ENCODE data around the gene LDLRAD3. TPM values are rescaled to one million over a fixed set of nuclear protein-coding genes. Genes with fewer than 3 reads are reported as not detected.

The LDLRAD3 gene
- total RNA-seq, 1 experiment from 2014 or later = not detected

DNA sequence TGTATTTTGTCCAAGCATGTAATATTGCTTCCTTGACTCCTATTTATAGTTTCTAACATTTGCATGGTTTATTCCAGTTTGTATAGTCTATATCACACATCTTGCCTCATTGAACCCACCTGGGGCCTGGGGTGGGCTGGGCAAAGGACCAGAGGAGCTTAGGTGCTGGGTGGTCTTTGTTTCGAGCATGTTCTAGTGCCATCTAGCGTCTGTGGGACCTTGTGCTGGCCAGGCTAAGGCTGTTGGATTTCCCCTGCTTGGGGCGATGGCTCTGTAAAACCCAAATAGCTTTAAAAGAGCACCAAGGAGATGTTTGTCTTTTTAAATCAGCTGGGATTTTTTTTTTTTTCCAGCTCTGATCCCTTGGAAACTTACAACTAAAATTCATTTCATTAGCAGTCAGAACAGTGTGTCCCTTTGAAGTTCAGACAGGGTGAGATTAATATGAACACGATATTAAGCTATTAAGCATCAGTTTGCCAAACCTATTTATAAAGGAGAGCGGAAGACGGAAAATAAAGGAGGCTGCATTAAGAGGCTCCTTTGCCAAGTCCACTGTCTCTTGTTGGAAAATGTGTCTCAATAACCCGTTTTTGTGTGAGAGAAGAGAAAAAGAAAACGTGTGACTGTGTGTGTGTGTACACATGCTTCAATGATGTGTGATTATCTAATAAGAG, 188.0 kb downstream of the LDLRAD3 start:
- Histone ChIP-seq H3K27me3 (ENCODE audit: low read length) (no peaks in the 10 kb centered on the region), H3K36me3 (ENCODE audit: insufficient read depth, low read length) (no peaks in the 10 kb centered on the region), H3K9me2 (replicated peaks; ENCODE audit: insufficient read depth, low read length) (no peaks in the 10 kb centered on the region), H3K4me3 (ENCODE audit: low read length) (no peak overlapping the region), H3K27ac (ENCODE audit: low read length) (no peak overlapping the region), H3K79me2 (ENCODE audit: low read length) (no peaks in the 10 kb centered on the region), H2AFZ (ENCODE audit: low read length) (no peak overlapping the region), H4K20me1 (ENCODE audit: insufficient read depth, low read depth, low read length) (no peaks in the 10 kb centered on the region), H3K9me3 (ENCODE audit: low read length) (no peaks in the 10 kb centered on the region), H3K9ac (ENCODE audit: low read length) (no peak overlapping the region), H3K4me2 (ENCODE audit: low read depth, low read length, poor library complexity, severe bottlenecking) (peak overlapping the region; percentile 30), H3K4me1 (ENCODE audit: low read length) (peaks cover 14% of the 10 kb centered on the region)
- peak; percentile 77 for DNase-seq

GRCh38 chr11:36132940-36133339, 189.1 kb downstream of the LDLRAD3 start:
- Histone ChIP-seq H3K27ac (ENCODE audit: low read length) (no peak overlapping the region), H3K4me2 (ENCODE audit: low read depth, low read length, poor library complexity, severe bottlenecking) (no peak overlapping the region), H3K9me3 (ENCODE audit: low read length) (no peaks in the 10 kb centered on the region), H3K36me3 (ENCODE audit: insufficient read depth, low read length) (no peaks in the 10 kb centered on the region), H3K9ac (ENCODE audit: low read length) (no peak overlapping the region), H3K4me3 (ENCODE audit: low read length) (no peak overlapping the region), H2AFZ (ENCODE audit: low read length) (no peak overlapping the region), H3K27me3 (ENCODE audit: low read length) (no peaks in the 10 kb centered on the region), H4K20me1 (ENCODE audit: insufficient read depth, low read depth, low read length) (no peaks in the 10 kb centered on the region), H3K9me2 (replicated peaks; ENCODE audit: insufficient read depth, low read length) (no peaks in the 10 kb centered on the region), H3K79me2 (ENCODE audit: low read length) (no peaks in the 10 kb centered on the region), H3K4me1 (ENCODE audit: low read length) (peaks cover 14% of the 10 kb centered on the region)
- DNase-seq = no peak

GRCh38 chr11:36135076-36135475, 191.2 kb downstream of the LDLRAD3 start:
- DNase-seq = no peak
- H4K20me1 ChIP-seq (ENCODE audit: insufficient read depth, low read depth, low read length) = no peaks in the 10 kb centered on the region
- H3K4me2 ChIP-seq (ENCODE audit: low read depth, low read length, poor library complexity, severe bottlenecking) = no peak overlapping the region
- no peak overlapping the region for H3K27ac ChIP-seq (ENCODE audit: low read length)
- H3K79me2 ChIP-seq (ENCODE audit: low read length) = no peaks in the 10 kb centered on the region
- H3K4me3 ChIP-seq (ENCODE audit: low read length) = no peak overlapping the region
- H2AFZ ChIP-seq (ENCODE audit: low read length) = no peak overlapping the region
- H3K9me2 ChIP-seq (replicated peaks; ENCODE audit: insufficient read depth, low read length) = no peaks in the 10 kb centered on the region
- no peaks in the 10 kb centered on the region for H3K36me3 ChIP-seq (ENCODE audit: insufficient read depth, low read length)
- peaks cover 12% of the 10 kb centered on the region for H3K4me1 ChIP-seq (ENCODE audit: low read length)
- H3K27me3 ChIP-seq (ENCODE audit: low read length) = no peaks in the 10 kb centered on the region
- no peaks in the 10 kb centered on the region for H3K9me3 ChIP-seq (ENCODE audit: low read length)
- H3K9ac ChIP-seq (ENCODE audit: low read length) = no peak overlapping the region

DNA sequence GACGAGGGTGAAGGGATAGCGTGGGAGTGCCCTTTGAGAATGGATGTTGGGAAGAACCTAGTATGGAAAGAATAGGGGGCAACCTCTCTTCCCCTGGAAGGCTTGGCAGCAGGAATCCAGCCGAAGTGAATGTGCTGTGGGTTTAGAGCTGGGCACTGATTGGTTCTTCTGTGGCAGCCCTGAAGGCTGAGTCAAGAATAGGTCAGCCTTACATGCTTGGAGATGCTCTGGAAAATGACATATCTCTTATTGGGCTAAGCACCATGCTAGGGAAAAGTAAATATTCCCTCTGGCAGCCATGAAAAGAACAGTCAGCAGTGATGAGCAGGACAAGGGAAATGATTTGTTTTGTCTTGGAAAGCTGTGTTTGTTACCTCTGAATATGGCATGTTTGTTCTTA, 195.9 kb downstream of the LDLRAD3 start:
- DNase-seq = no peak
- H4K20me1 ChIP-seq (ENCODE audit: insufficient read depth, low read depth, low read length) = no peaks in the 10 kb centered on the region
- no peaks in the 10 kb centered on the region for H3K79me2 ChIP-seq (ENCODE audit: low read length)
- H3K27ac ChIP-seq (ENCODE audit: low read length) = no peak overlapping the region
- H3K36me3 ChIP-seq (ENCODE audit: insufficient read depth, low read length) = no peaks in the 10 kb centered on the region
- H3K4me2 ChIP-seq (ENCODE audit: low read depth, low read length, poor library complexity, severe bottlenecking) = no peak overlapping the region
- H2AFZ ChIP-seq (ENCODE audit: low read length) = no peak overlapping the region
- no peaks in the 10 kb centered on the region for H3K9me3 ChIP-seq (ENCODE audit: low read length)
- H3K27me3 ChIP-seq (ENCODE audit: low read length) = no peaks in the 10 kb centered on the region
- H3K9ac ChIP-seq (ENCODE audit: low read length) = no peak overlapping the region
- no peaks in the 10 kb centered on the region for H3K9me2 ChIP-seq (replicated peaks; ENCODE audit: insufficient read depth, low read length)
- peaks cover 8% of the 10 kb centered on the region for H3K4me1 ChIP-seq (ENCODE audit: low read length)
- no peak overlapping the region for H3K4me3 ChIP-seq (ENCODE audit: low read length)

- H3K27ac ChIP-seq (ENCODE audit: low read length) = no peak overlapping the region
- H3K4me2 ChIP-seq (ENCODE audit: low read depth, low read length, poor library complexity, severe bottlenecking) = no peak overlapping the region
- no peak overlapping the region for H2AFZ ChIP-seq (ENCODE audit: low read length)
- no peaks in the 10 kb centered on the region for H3K27me3 ChIP-seq (ENCODE audit: low read length)
- no peak overlapping the region for H3K9ac ChIP-seq (ENCODE audit: low read length)
- H3K36me3 ChIP-seq (ENCODE audit: insufficient read depth, low read length) = no peaks in the 10 kb centered on the region
- H3K4me3 ChIP-seq (ENCODE audit: low read length) = no peak overlapping the region
- no peak for DNase-seq
- no peaks in the 10 kb centered on the region for H4K20me1 ChIP-seq (ENCODE audit: insufficient read depth, low read depth, low read length)
- H3K9me2 ChIP-seq (replicated peaks; ENCODE audit: insufficient read depth, low read length) = no peaks in the 10 kb centered on the region
- H3K4me1 ChIP-seq (ENCODE audit: low read length) = peaks cover 8% of the 10 kb centered on the region
- H3K9me3 ChIP-seq (ENCODE audit: low read length) = no peaks in the 10 kb centered on the region
- H3K79me2 ChIP-seq (ENCODE audit: low read length) = no peaks in the 10 kb centered on the region
Observed at GRCh38 chr11:36141196-36141953, 197.5 kb downstream of the LDLRAD3 start.

DNA sequence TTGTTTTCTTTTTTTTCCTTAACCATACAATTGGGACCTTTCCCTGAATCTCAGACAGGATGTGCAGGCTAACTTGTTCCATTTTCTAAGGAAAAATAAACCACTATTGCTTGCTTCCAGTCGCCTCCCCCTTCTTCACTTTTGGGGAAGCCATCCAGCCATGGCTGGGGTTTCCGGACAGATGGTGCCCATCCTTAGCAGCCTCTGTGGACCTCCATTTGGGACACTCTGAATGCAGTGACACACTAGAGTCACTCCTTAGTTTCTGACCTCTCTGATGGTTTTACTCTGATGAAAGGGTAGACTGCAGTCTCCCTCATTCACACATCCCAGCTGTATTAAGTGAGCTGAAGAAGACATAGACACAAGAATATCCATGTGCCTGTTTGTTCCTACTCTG, 198.1 kb downstream of the LDLRAD3 start:
- no peaks in the 10 kb centered on the region for H4K20me1 ChIP-seq (ENCODE audit: insufficient read depth, low read depth, low read length)
- no peak overlapping the region for H3K9ac ChIP-seq (ENCODE audit: low read length)
- no peaks in the 10 kb centered on the region for H3K79me2 ChIP-seq (ENCODE audit: low read length)
- H3K9me2 ChIP-seq (replicated peaks; ENCODE audit: insufficient read depth, low read length) = no peaks in the 10 kb centered on the region
- no peak overlapping the region for H3K27ac ChIP-seq (ENCODE audit: low read length)
- no peak overlapping the region for H3K4me2 ChIP-seq (ENCODE audit: low read depth, low read length, poor library complexity, severe bottlenecking)
- no peak overlapping the region for H3K4me3 ChIP-seq (ENCODE audit: low read length)
- H3K4me1 ChIP-seq (ENCODE audit: low read length) = peaks cover 8% of the 10 kb centered on the region
- H3K27me3 ChIP-seq (ENCODE audit: low read length) = no peaks in the 10 kb centered on the region
- no peak for DNase-seq
- H2AFZ ChIP-seq (ENCODE audit: low read length) = no peak overlapping the region
- no peaks in the 10 kb centered on the region for H3K9me3 ChIP-seq (ENCODE audit: low read length)
- no peaks in the 10 kb centered on the region for H3K36me3 ChIP-seq (ENCODE audit: insufficient read depth, low read length)

DNA sequence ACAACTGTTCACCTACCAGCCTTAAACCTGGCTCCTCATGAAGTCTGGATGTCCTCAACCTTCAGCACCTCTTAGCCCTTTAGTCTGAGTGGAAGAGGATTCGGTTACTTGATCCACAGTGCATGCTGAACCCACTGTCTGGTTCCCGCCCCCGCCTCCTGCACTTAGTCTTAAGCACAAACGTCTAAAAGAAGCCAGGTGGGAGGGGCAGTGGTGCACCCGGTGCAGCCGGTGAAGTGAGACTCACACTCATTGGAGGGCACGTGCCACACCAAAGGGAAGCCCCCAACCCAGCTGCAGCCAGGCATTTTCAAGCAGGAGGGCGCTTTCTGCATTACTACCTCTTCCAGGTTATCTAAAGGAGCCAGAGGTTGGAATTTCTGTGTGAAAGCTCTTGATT, 198.6 kb downstream of the LDLRAD3 start:
- Histone ChIP-seq H3K9ac (ENCODE audit: low read length) (no peak overlapping the region), H3K4me2 (ENCODE audit: low read depth, low read length, poor library complexity, severe bottlenecking) (no peak overlapping the region), H3K9me2 (replicated peaks; ENCODE audit: insufficient read depth, low read length) (no peaks in the 10 kb centered on the region), H3K79me2 (ENCODE audit: low read length) (no peaks in the 10 kb centered on the region), H4K20me1 (ENCODE audit: insufficient read depth, low read depth, low read length) (no peaks in the 10 kb centered on the region), H3K36me3 (ENCODE audit: insufficient read depth, low read length) (no peaks in the 10 kb centered on the region), H3K4me3 (ENCODE audit: low read length) (no peak overlapping the region), H3K9me3 (ENCODE audit: low read length) (no peaks in the 10 kb centered on the region), H3K27me3 (ENCODE audit: low read length) (no peaks in the 10 kb centered on the region), H3K27ac (ENCODE audit: low read length) (no peak overlapping the region), H3K4me1 (ENCODE audit: low read length) (peaks cover 8% of the 10 kb centered on the region), H2AFZ (ENCODE audit: low read length) (no peak overlapping the region)
- DNase-seq = no peak

DNA sequence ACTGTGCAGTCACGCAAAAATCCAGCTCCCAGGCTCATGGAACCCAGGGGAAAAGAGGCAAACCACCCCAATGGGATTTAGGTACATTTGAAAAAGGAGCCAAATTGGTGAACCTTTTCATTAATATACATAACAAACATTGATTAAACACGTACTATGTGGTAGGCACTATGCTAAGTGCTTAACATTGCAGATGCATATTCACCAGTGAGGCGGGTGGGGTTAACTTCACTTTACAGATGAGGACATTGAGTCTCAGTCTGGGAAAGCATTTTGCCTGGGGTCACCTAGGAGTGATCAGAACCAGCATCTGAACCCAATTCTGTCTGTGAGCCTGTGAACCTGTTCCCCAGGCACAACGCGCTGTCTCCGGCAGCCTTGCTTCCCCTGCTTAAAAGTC, 199.0 kb downstream of the LDLRAD3 start:
- no peak overlapping the region for H3K9ac ChIP-seq (ENCODE audit: low read length)
- peaks cover 8% of the 10 kb centered on the region for H3K4me1 ChIP-seq (ENCODE audit: low read length)
- H3K9me3 ChIP-seq (ENCODE audit: low read length) = no peaks in the 10 kb centered on the region
- no peak overlapping the region for H2AFZ ChIP-seq (ENCODE audit: low read length)
- H3K4me3 ChIP-seq (ENCODE audit: low read length) = no peak overlapping the region
- H3K27me3 ChIP-seq (ENCODE audit: low read length) = no peaks in the 10 kb centered on the region
- DNase-seq = no peak
- no peaks in the 10 kb centered on the region for H3K79me2 ChIP-seq (ENCODE audit: low read length)
- no peaks in the 10 kb centered on the region for H3K9me2 ChIP-seq (replicated peaks; ENCODE audit: insufficient read depth, low read length)
- no peaks in the 10 kb centered on the region for H3K36me3 ChIP-seq (ENCODE audit: insufficient read depth, low read length)
- H4K20me1 ChIP-seq (ENCODE audit: insufficient read depth, low read depth, low read length) = no peaks in the 10 kb centered on the region
- H3K27ac ChIP-seq (ENCODE audit: low read length) = no peak overlapping the region
- H3K4me2 ChIP-seq (ENCODE audit: low read depth, low read length, poor library complexity, severe bottlenecking) = no peak overlapping the region

Measured in Karpas-422 (cell line).